GM10266 (cell line): ENCODE measurements around the gene SNRNP27.

Experiments used
- DNase-seq: peaks from one replicate; pipeline ENCODE4 v3.0.0; 2012; ENCODE audit errors: extremely low spot score
- TF ChIP-seq, protein P1 (sequence below): IDR thresholded peaks from 2 replicates; pipeline ENCODE4 v1.5.1; 2012; ENCODE audit warnings: mild to moderate bottlenecking, low read depth; ENCODE audit not compliant: control insufficient read depth, insufficient read depth; ENCODE audit errors: missing control alignments

SNRNP27 gene

DNA sequence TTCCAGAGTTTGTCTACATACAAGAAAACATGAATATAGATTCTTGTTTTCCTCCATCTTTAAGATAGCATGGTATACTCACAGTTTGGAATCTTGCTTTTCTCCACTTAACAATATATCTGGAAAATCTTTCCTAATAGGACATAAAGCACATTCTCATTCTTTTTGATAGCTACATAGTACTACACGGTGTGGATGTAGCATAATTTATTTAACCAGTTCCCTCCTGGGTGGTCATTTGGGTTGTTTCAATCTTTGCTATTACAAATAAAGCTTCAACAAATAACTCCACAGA lies 40.8 kb downstream of the SNRNP27 start:
- TF ChIP-seq, protein P1, sequence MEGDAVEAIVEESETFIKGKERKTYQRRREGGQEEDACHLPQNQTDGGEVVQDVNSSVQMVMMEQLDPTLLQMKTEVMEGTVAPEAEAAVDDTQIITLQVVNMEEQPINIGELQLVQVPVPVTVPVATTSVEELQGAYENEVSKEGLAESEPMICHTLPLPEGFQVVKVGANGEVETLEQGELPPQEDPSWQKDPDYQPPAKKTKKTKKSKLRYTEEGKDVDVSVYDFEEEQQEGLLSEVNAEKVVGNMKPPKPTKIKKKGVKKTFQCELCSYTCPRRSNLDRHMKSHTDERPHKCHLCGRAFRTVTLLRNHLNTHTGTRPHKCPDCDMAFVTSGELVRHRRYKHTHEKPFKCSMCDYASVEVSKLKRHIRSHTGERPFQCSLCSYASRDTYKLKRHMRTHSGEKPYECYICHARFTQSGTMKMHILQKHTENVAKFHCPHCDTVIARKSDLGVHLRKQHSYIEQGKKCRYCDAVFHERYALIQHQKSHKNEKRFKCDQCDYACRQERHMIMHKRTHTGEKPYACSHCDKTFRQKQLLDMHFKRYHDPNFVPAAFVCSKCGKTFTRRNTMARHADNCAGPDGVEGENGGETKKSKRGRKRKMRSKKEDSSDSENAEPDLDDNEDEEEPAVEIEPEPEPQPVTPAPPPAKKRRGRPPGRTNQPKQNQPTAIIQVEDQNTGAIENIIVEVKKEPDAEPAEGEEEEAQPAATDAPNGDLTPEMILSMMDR, result no peak
- DNase-seq, result no peak

DNA sequence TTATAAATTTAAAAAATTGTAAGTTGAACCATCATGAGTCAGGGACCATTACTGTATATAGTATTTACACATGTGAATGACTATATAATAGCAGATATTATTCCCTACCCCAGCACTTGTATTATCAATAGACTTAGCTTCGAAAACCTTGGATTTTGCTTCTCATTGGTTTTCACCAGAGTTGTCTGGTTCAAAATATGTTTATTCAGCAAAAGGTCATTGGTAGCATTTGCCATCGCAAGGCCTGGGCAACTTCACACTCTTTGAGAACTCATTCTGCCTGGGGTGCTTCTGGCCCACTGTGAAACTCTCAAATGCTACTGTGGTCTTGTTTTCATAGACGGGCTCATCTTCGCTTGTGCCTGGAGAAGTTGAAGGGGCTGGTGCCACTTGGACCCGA lies 41.3 kb downstream of the SNRNP27 start:
- DNase-seq, result no peak
- TF ChIP-seq, protein P1, result no peak

DNA sequence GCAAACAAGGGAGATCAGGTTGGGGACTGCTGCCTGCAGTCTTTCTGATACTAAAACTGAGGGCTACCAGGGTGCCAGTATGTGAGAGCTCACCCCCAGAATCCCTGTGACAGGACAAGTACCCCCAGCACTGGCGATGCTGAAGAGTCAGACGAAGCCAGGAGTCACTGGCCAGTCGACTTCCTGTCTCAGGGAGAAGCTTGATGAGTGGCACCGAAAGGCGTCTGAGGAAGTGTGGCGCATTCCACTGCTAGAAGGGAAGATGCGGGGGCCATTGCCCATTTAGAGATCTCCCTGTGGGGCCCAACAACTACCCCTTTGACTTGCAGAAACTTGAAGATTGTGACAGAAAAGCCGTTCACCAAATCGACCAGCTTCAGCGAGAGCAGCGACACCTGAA lies 43.1 kb downstream of the SNRNP27 start:
- no peak for DNase-seq
- TF ChIP-seq, protein P1, result no peak

DNA sequence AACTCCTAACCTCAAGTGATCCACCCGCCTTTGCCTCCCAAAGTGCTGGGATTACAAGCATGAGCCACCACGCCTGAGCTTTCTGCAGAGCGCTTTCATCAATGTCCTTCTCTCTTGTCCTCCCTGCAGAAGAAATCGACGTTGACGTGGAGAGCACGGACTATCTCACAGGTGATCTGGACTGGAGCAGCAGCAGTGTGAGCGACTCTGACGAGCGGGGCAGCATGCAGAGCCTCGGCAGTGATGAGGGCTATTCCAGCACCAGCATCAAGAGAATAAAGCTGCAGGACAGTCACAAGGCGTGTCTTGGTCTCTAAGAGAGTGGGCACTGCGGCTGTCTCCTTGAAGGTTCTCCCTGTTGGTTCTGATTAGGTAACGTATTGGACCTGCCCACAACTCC lies 44.2 kb downstream of the SNRNP27 start:
- TF ChIP-seq, protein P1, result no peak

DNA sequence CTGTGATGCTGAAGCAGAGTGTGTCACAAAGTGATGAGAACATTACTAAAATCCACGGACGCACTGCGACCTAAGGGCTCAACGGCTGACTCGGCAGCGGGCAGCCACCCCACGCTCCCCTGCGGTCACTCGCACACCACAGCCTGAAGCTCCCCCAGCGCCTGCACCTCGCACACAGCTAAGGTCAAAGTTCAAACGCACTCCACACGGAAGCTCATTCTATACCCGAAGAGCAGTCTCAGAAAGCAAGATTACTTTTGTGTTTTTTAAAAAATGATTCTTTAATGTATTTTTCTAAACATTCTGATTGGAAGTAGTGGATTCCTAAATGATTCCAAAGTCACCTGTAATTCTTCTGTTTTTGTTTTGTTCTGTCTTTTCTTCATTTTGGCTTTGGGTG lies 46.0 kb downstream of the SNRNP27 start:
- no peak for DNase-seq

More for the DNA sequence above, 44.2 kb downstream of the SNRNP27 start:
- no peak for DNase-seq

DNA sequence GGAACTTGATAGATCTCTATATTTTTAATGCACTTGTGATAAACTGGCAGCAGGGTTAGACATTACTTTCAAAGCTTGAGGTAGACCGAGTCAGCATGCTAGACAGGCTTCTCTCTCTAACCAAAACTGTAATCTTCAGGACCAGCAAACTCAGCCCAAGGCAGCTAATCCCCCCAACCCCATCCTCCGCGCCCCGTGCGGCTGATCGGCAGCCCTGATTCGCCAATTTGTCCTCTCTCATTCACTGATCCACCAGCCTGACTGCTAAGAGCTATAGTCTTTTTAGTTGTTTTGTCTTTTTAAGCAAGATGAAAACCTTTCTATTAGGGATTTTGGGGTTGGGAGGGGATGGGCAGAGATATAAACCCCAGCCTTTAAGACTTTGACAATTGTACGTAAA lies 46.9 kb downstream of the SNRNP27 start:
- TF ChIP-seq, protein P1, result no peak
- no peak for DNase-seq

More for the DNA sequence above, 46.0 kb downstream of the SNRNP27 start:
- TF ChIP-seq, protein P1, result no peak

DNA sequence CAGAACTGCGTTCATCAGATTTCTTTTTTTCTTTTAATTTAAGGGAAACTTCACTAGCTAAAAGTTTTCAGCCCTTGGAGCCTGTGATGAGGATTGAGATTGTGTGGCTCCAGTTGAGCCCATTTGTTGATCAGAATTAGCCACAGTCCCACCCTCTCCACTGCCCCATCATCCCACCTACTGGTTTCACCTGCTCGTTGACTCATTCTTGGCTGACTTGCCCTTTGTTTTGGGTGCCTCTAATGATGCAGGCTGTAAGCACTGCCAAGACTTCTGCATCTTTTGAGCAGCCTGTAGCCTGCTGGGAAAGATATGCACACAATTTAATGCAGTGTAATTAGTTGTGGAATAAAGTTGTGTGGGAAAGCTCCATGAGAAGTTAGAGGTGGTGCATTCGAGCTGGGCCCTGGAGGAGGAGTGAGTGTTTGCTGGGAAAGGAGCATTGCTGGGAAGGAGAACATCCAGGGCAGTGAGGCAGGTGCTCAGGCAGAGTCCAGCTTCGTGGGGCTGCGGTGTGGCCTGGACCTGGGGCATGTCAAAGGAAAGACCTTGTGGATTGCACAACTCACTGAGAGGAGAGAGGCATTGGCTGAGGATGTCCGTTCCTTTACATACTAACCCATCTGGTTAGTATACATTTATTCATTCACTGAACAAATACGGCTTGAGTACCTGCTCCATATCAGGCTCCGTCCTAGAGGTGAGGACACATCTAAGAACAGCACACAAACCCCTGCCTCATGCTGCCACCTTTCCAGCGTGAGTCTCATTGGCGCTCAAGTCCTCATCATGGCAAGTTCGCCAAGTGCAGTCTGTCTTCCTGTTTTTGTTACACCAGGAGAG lies 49.5 kb downstream of the SNRNP27 start:
- DNase-seq, result no peak

More for the DNA sequence above, 49.5 kb downstream of the SNRNP27 start:
- TF ChIP-seq, protein P1, result no peak
